ENCODE measurements around the gene KMO. TPM values are rescaled to one million over a fixed set of nuclear protein-coding genes. Genes with fewer than 3 reads are reported as not detected.
A peak's percentile ranks its signal among the peaks of the same experiment; 100 is the strongest.

The KMO gene
- total and polyA plus RNA-seq, 4 donors: 10.2 to 37.3 (median 19.6) TPM

GRCh38 chr1:241582921-241583321, 50.7 kb downstream of the KMO start:
- no peaks in the 10 kb centered on the region for H3K9me3 ChIP-seq (ENCODE audit: control insufficient read depth in 4 of 4, low read length in 3 of 4)
- 99% methylated on average over 1 of the region's 1 CpG for WGBS
- no peak overlapping the region for H3K4me3 ChIP-seq (ENCODE audit: low read depth in 1 of 3, low read length in 3 of 3)
- no peak overlapping the region for H3K27ac ChIP-seq (ENCODE audit: low read depth in 1 of 2, low read length in 2 of 2)
- peaks cover 2 to 40% (median 15%) of the 10 kb centered on the region in 4 donors for H3K36me3 ChIP-seq (ENCODE audit: control insufficient read depth in 4 of 4, insufficient read depth in 3 of 4, low read depth in 1 of 4, low read length in 3 of 4)
- no peaks in the 10 kb centered on the region for H3K4me1 ChIP-seq (ENCODE audit: control insufficient read depth in 4 of 4, insufficient read depth in 4 of 4, low read length in 3 of 4)
- no peak overlapping the region for H3K9ac ChIP-seq (ENCODE audit: low read depth in 1 of 2, low read length in 2 of 2)
- DNase-seq (ENCODE audit: low spot score): no peak
- H3K27me3 ChIP-seq (ENCODE audit: control insufficient read depth in 4 of 4, insufficient read depth in 4 of 4, low read length in 3 of 4): no peaks in the 10 kb centered on the region
- TF ChIP-seq FOXA2 (IDR thresholded peaks at IDR 0.05) (peak; percentile 29), CTCF (IDR thresholded peaks at IDR 0.05; ENCODE audit: low read depth, low read length, missing input control) (no peak), ATF3 (IDR thresholded peaks at IDR 0.05) (no peak), GABPA (IDR thresholded peaks at IDR 0.05 in 1 of 2, conservative IDR thresholded peaks at IDR 0.05 in 1 of 2) (no peak), HNF4A (conservative IDR thresholded peaks at IDR 0.05) (peak in 1 of 2 donors; percentile 15), RXRA (IDR thresholded peaks at IDR 0.05) (no peak)

- Histone ChIP-seq H3K27me3 (ENCODE audit: control insufficient read depth in 4 of 4, insufficient read depth in 4 of 4, low read length in 3 of 4) (no peaks in the 10 kb centered on the region), H3K9ac (ENCODE audit: low read depth in 1 of 2, low read length in 2 of 2) (no peak overlapping the region), H3K36me3 (ENCODE audit: control insufficient read depth in 4 of 4, insufficient read depth in 3 of 4, low read depth in 1 of 4, low read length in 3 of 4) (peaks cover 0 to 37% (median 24%) of the 10 kb centered on the region in 4 donors), H3K4me1 (ENCODE audit: control insufficient read depth in 4 of 4, insufficient read depth in 4 of 4, low read length in 3 of 4) (no peaks in the 10 kb centered on the region), H3K4me3 (ENCODE audit: low read depth in 1 of 3, low read length in 3 of 3) (no peak overlapping the region), H3K9me3 (ENCODE audit: control insufficient read depth in 4 of 4, low read length in 3 of 4) (no peaks in the 10 kb centered on the region), H3K27ac (ENCODE audit: low read depth in 1 of 2, low read length in 2 of 2) (no peak overlapping the region)
- 94% methylated on average over 14 of the region's 14 CpGs for WGBS
- no peak for TF ChIP-seq FOXA2 (IDR thresholded peaks at IDR 0.05)
- TF ChIP-seq JUND (IDR thresholded peaks at IDR 0.05): no peak
- TF ChIP-seq NR2F2 (IDR thresholded peaks at IDR 0.05): no peak
- no peak for TF ChIP-seq MAX (IDR thresholded peaks at IDR 0.05)
- no peak for TF ChIP-seq REST (IDR thresholded peaks at IDR 0.05)
- no peak for TF ChIP-seq GABPA (IDR thresholded peaks at IDR 0.05 in 1 of 2, conservative IDR thresholded peaks at IDR 0.05 in 1 of 2)
- no peak for TF ChIP-seq EGR1 (IDR thresholded peaks at IDR 0.05; ENCODE audit: low read depth in 2 of 2)
- TF ChIP-seq CTCF (IDR thresholded peaks at IDR 0.05; ENCODE audit: low read depth, low read length, missing input control): no peak
- TF ChIP-seq RAD21 (IDR thresholded peaks at IDR 0.05): no peak
- TF ChIP-seq FOXA1 (IDR thresholded peaks at IDR 0.05): no peak
- no peak for TF ChIP-seq ATF3 (IDR thresholded peaks at IDR 0.05)
- no peak for TF ChIP-seq TAF1 (conservative IDR thresholded peaks at IDR 0.05)
- DNase-seq (ENCODE audit: low spot score): no peak
Observed at GRCh38 chr1:241586905-241587512, 54.8 kb downstream of the KMO start.
